HepG2 (cell line): ENCODE measurements around the gene NWD2. TPM values are rescaled to one million over a fixed set of nuclear protein-coding genes. Genes with fewer than 3 reads are reported as not detected.

Experiments used
- ATAC-seq: fragments of 200-7000 bp; cut with Tn5 transposase; 3 replicates; pipeline ENCODE4 v1.9.1; 2020; ENCODE audit warnings: mild to moderate bottlenecking, moderate library complexity
- BruUV-seq: library from RNA; stranded (reverse); fragments of 400-500 nt; replicated peaks from 2 replicates; lab custom pipeline; 2021; lab: Mats Ljungman, UMichigan
- CTCF ChIA-PET: fragments of 300-600 bp; formaldehyde crosslinking; extraction: SDS; loops from one replicate; lab custom pipeline; 2021; ENCODE audit warnings: low total read pairs, inconsistent platforms, low intra/inter-chr PET ratio; lab: Yijun Ruan, JAX
- POLR2A ChIA-PET: fragments of 350-600 bp; sonication (Branson Sonifier 250); formaldehyde crosslinking; loops from one replicate; lab custom pipeline; 2020; ENCODE audit warnings: antibody characterized with exemption, inconsistent platforms; lab: Yijun Ruan, JAX
- DNase-seq: peaks from one replicate; pipeline ENCODE4 v3.0.0-alpha.2; 2015; ENCODE audit warnings: low spot score
- FAIRE-seq: peaks from 3 replicates; lab custom pipeline; 2011; peaks lifted over from hg19 to GRCh38; lab: Jason Lieb, UNC
- H2AFZ ChIP-seq: one replicate; pipeline ENCODE4 v1.6.1; 2011; ENCODE audit warnings: low read length, inconsistent platforms
- H3K27ac ChIP-seq: fragments of 300-600 bp; 3 replicates; pipeline ENCODE4 v1.8.0; 2011; ENCODE audit warnings: mixed run types, mild to moderate bottlenecking, mixed read lengths, low read length, inconsistent platforms; ENCODE audit not compliant: insufficient read depth; ENCODE audit errors: extremely low read length
- H3K27me3 ChIP-seq, 2 experiments: fragments of 200-600 bp in 1 of 2; 2 replicates in 1 of 2; 3 replicates in 1 of 2; pipeline versions ENCODE4 v1.6.0 to v1.8.0; 2011; ENCODE audit warnings: low read length in 2 of 2, mild to moderate bottlenecking in 2 of 2, moderate library complexity in 2 of 2, inconsistent platforms in 1 of 2; ENCODE audit not compliant: insufficient read depth in 2 of 2, control insufficient read depth in 1 of 2
- H3K36me3 ChIP-seq, 2 experiments: fragments of 200-600 bp in 1 of 2; replicated peaks in 1 of 2; 2 replicates in 1 of 2; 3 replicates in 1 of 2; pipeline versions ENCODE4 v1.5.1 to v1.8.0; 2011; ENCODE audit warnings: low read length in 2 of 2, inconsistent platforms in 1 of 2; ENCODE audit not compliant: insufficient read depth in 2 of 2, control insufficient read depth in 1 of 2
- H3K4me1 ChIP-seq: 2 replicates; pipeline ENCODE4 v1.5.1; 2012; ENCODE audit warnings: low read length, inconsistent platforms; ENCODE audit not compliant: insufficient read depth
- H3K4me2 ChIP-seq: 2 replicates; pipeline ENCODE4 v1.6.0; 2011; ENCODE audit warnings: low read depth, low read length, inconsistent platforms
- H3K4me3 ChIP-seq, 3 experiments: fragments of 200-600 bp in 1 of 3; sonication (generic), shearing (Covaris generic) in 1 of 3; replicated peaks in 1 of 3; 2 replicates each; pipeline ENCODE4 v1.5.1; 2011 to 2016; ENCODE audit warnings: low read length in 3 of 3, inconsistent platforms in 2 of 3, low read depth in 2 of 3, mild to moderate bottlenecking in 2 of 3, control low read depth in 1 of 3, mixed read lengths in 1 of 3; ENCODE audit not compliant: insufficient read depth in 1 of 3
- H3K79me2 ChIP-seq: one replicate; pipeline ENCODE4 v1.6.1; 2011; ENCODE audit warnings: low read length, inconsistent platforms; ENCODE audit not compliant: insufficient read depth
- H3K9ac ChIP-seq: 2 replicates; pipeline ENCODE4 v1.6.0; 2011; ENCODE audit warnings: mild to moderate bottlenecking, low read depth, low read length, inconsistent platforms; ENCODE audit not compliant: insufficient read depth
- H3K9me3 ChIP-seq: 2 replicates; pipeline ENCODE4 v1.5.1; 2012; ENCODE audit warnings: mild to moderate bottlenecking, low read length
- H4K20me1 ChIP-seq: 2 replicates; pipeline ENCODE4 v1.6.0; 2011; ENCODE audit warnings: inconsistent platforms, mild to moderate bottlenecking, low read length, moderate library complexity; ENCODE audit not compliant: insufficient read depth
- E2F2 ChIP-seq: sonication (generic); formaldehyde crosslinking; IDR thresholded peaks from 2 replicates; pipeline ENCODE4 v1.4.0; 2020; ENCODE audit warnings: missing genetic modification reagents, borderline replicate concordance
- ZNF496 ChIP-seq: sonication (generic); formaldehyde crosslinking; IDR thresholded peaks from 2 replicates; pipeline ENCODE4 v1.8.1; 2023; ENCODE audit warnings: mild to moderate bottlenecking, moderate library complexity, missing genetic modification reagents; ENCODE audit not compliant: insufficient replicate concordance
- ZSCAN29 ChIP-seq: sonication (generic); formaldehyde crosslinking; conservative IDR thresholded peaks from 2 replicates; pipeline ENCODE4 v1.4.0; 2020; ENCODE audit warnings: mild to moderate bottlenecking, missing genetic modification reagents
- in situ Hi-C: cut with HindIII; loops from 2 replicates; pipeline ENCODE4 v1.10.0; 2017; ENCODE audit warnings: low pct_unique_long_range_greater_than_20kb; ENCODE audit not compliant: extremely low pct_ligation_motif_present
- intact Hi-C: fragments of 100-400 bp; cut with micrococcal nuclease; formaldehyde crosslinking; loops from one replicate; pipeline ENCODE4 v1.10.0; 2022; ENCODE audit not compliant: unreplicated experiment
- polyA plus RNA-seq, 8 experiments: library from polyadenylated mRNA; depleted of rRNA in 3 of 8; stranded (reverse) in 7 of 8; unstranded in 1 of 8; fragments of >200 nt; fragmentation: Illumina TruSeq in 4 of 8; extraction: Trizol in 4 of 8; gene quantifications; 2 replicates each; pipeline versions ENCODE4 v1.2.1 to v1.2.3, GENCODE V29; 2011 to 2016; ENCODE audit warnings: low read depth in 4 of 8, missing spikeins in 1 of 8, mixed read lengths in 1 of 8; ENCODE audit not compliant: insufficient read depth in 1 of 8
- total RNA-seq, 5 experiments: library from RNA; depleted of rRNA; stranded (reverse); fragments of >200 nt; fragmentation: Illumina TruSeq; extraction: Trizol; gene quantifications; 2 replicates each; pipeline ENCODE4 v1.2.3, GENCODE V29; 2016; ENCODE audit warnings: low read depth in 1 of 5
- TF ChIP-seq, protein P1 (sequence below): sonication (generic); formaldehyde crosslinking; IDR thresholded peaks from 2 replicates; pipeline ENCODE4 v1.4.0; 2020; ENCODE audit warnings: missing genetic modification reagents

Gene NWD2
- total and polyA plus RNA-seq, 2 of the 13 experiments (the other 11 are each of a cell fraction or from before 2014, with no cell fraction given): not detected

GRCh38 chr4:37241647-37242046 is 2.9 kb upstream of the NWD2 start:
- no peak for DNase-seq
- POLR2A ChIA-PET: no interaction called here
- no peaks in the 10 kb centered on the region for H3K79me2 ChIP-seq
- no peak overlapping the region for H3K27ac ChIP-seq
- CTCF ChIA-PET: no interaction called here
- no peak for ATAC-seq
- TF ChIP-seq, protein P1, sequence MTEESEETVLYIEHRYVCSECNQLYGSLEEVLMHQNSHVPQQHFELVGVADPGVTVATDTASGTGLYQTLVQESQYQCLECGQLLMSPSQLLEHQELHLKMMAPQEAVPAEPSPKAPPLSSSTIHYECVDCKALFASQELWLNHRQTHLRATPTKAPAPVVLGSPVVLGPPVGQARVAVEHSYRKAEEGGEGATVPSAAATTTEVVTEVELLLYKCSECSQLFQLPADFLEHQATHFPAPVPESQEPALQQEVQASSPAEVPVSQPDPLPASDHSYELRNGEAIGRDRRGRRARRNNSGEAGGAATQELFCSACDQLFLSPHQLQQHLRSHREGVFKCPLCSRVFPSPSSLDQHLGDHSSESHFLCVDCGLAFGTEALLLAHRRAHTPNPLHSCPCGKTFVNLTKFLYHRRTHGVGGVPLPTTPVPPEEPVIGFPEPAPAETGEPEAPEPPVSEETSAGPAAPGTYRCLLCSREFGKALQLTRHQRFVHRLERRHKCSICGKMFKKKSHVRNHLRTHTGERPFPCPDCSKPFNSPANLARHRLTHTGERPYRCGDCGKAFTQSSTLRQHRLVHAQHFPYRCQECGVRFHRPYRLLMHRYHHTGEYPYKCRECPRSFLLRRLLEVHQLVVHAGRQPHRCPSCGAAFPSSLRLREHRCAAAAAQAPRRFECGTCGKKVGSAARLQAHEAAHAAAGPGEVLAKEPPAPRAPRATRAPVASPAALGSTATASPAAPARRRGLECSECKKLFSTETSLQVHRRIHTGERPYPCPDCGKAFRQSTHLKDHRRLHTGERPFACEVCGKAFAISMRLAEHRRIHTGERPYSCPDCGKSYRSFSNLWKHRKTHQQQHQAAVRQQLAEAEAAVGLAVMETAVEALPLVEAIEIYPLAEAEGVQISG: no peak
- TF ChIP-seq E2F2 (CRISPR knock-in tag): no peak
- TF ChIP-seq ZSCAN29 (CRISPR knock-in tag): no peak
- no peak for TF ChIP-seq ZNF496 (CRISPR knock-in tag)
- peaks cover 2 to 25% of the 10 kb centered on the region in 2 experiments; a peak in 3 of 5 replicates for H3K27me3 ChIP-seq
- H3K9ac ChIP-seq: no peak overlapping the region
- BruUV-seq: no TSS peak
- no peaks in the 10 kb centered on the region for H3K9me3 ChIP-seq
- no peaks in the 10 kb centered on the region for H3K36me3 ChIP-seq
- no peaks in the 10 kb centered on the region for H4K20me1 ChIP-seq
- no peak overlapping the region for H3K4me3 ChIP-seq
- in situ Hi-C loops (no loop called here), intact Hi-C loops (no loop called here)
- no peak for FAIRE-seq
- no peak overlapping the region for H2AFZ ChIP-seq
- H3K4me2 ChIP-seq: no peak overlapping the region
- H3K4me1 ChIP-seq: no peaks in the 10 kb centered on the region
